ENCODE measurements around the gene TOR4A.

Gene TOR4A

DNA sequence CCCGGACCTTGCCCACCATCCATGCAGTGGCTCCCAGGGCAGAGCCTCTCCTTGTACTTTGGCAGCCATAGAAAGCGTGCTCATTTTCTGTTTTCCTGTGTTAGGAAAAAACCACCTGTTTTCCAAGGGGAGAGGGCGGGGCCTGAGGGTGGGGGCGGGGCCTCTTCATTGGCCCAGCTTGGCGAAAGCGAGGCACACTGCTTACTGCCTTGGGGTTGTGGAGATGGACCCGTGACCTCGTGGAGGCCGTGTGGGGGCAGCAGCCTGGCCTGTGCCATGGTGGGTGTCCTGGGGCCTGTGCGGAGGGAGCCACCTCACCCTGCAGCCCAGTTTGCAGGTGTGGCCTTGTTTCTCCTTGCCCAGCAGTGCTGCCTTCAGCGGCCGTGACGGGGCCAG lies 4.4 kb upstream of the TOR4A start:
- no peak for DNase-seq

DNA sequence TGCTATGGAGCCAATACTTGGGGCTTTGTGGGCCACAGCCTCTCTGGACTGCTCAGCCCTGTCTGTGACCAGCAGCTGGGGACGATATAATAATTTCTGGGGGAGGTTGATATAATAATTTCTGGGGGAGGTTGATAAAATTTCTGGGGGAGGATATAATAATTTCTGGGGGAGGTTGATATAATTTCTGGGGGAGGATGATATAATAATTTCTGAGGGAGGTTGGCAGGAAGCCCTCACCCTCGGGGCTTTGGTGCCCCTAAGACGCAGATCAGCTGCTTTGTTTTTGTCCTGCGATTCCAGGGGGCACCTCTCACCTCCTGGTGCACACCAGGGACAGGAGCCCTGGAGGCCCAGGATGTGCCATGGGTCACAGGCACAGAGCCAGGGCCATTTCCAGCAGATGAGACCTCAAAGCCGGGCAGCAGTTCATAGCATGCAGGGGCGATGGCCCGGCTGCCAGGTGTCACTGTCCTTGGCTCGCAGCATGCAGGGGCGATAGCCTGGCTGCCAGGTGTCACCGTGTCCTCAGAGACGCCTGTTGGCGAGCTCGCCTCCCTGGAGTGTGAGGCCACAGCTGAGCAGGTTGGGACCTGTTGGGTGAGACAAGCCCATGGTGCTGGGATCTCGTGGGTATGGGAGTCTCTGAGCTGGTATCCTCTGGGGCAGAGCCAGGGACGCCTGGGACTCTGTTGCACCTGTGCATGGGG lies 3.8 kb upstream of the TOR4A start:
- no peak for DNase-seq

DNA sequence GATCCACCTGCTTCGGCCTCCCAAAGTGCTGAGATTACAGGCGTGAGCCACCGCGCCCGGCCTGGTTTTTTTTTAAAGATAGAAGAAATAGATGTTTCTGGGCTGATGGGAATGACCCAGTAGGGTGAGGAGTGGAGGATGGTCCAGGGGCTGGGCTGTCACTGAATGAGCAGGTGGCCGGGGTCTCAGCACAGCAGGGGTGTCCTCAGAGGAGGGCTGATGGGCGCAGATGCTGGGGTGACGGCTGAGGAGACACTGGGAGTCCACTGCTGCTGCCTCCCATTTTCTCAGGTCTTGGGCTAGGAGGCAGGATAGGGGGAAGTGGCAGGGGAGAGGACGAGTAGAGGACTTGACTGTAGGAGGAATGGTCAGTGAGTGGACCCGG lies 2.3 kb upstream of the TOR4A start:
- no peak for DNase-seq

DNA sequence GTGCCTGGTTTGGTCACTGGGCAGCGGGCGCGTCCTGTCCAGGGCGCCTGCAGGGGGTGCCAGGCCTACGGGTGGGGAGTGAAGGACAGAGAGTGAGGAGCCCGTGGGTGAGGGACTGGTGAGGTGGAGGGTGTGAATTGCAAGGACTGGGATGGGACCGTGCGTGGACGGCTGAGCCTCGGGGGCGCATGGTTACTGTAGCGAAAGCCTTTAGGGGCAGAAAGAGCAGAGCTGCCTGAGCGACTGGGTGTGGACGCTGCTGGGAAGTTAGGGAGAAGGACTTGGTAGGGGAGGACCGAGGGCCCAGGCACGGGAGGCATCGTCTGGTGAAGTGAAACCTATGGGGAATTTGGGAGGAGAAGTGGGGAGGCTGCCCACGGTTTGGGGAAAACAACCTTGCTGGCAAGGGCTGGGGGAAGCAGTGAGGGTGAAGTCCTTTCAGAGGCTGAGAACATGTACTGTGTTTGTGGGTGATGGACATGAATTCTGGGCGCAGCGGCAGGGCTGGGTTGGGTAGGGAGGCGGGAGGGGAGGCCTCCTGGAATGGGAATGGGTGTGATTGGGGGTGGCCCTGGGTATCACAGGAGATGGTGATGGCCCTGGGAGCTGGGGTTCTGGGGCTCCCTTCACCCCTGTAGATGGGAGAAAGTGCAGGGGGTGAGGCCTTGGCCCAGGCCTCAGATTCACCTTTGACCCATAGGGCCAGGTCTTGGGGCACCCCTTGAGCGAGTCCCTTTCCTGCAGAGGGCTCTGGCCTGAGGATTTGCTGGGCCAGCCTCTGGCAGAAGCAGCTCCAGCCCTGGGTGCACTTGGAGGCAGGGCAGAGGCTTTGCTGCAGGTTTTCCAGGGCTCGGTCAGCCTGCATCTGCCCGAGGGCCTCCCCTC lies 1.7 kb upstream of the TOR4A start:
- DNase-seq = peak; percentile 69 to 81 (median 78)

DNA sequence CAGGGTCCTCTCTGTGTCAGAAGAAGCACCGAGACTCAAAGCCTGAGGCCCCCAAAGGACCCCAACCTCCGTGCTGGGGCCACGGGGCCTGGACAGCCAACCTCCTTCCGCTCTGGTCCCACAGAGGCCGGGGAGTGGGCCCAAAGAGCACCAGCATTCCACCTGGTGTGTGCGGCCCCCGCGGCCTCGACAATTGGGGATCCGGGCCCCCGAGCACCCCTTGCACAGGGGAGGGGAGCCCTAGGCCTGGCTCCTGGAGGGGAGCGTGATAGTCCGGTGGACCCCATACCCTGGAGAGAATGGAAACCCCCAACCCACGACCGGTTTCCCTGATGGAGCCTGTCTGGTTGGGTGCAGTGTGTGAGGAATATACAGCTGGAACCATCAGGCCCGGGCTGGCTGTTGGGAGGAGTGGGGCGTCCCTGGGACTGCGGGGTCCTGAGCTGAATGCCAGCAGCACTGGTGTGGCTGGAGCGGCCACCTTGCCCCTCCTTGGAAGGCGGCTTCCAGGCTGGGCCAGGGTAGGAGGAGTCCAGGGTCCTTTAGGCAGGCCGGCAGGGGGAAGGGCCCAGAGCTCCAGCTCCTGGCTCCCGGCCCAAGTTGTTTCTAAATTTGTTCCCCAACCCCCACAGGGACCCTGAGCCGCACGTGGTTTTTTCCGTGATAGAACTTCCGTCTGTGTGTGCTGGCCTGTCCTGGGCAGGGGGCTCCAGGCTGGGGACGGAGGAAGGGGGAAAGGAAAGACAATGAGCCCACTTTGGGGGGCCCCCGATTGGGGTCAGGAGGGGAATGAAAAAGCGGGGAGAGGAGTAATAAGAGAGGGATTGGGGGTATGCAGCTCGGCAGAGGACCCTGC lies 825 bp upstream of the TOR4A start:
- DNase-seq = peak in 2 of 3 donors; percentile 20 to 22

DNA sequence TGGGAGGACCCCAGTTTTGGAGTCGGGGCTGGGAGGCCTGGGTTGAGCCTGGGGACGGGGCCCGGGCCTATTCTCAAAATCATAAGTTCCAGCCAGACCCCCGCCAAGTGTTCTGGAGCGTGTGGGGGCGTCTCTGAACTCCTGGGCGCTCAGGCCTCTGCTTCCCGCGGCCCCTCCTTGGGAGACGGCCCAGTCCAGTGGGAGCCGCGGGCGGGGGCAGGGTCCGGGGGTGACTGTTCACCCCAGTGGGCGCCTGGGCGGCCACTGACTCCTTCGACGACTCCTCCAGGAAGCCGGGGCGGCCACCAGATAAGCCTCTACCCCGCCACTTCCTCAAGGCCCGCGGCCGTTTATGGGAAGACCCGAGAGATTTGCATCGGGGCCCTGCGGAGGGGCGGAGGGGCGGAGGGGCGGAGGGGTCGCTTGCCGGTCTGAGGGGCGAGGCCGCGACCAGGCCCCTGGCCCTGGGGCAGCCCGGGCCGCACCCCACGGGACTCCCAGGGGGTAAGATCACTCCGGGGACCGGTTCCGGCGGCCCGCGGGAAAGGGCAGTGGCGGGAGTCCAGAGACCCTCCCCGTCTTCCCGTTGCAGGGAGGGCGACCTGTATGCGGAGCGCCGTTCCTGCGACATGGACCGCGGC lies 655 bp downstream of the TOR4A start:
- DNase-seq = peak; percentile 66 to 77 (median 68)

DNA sequence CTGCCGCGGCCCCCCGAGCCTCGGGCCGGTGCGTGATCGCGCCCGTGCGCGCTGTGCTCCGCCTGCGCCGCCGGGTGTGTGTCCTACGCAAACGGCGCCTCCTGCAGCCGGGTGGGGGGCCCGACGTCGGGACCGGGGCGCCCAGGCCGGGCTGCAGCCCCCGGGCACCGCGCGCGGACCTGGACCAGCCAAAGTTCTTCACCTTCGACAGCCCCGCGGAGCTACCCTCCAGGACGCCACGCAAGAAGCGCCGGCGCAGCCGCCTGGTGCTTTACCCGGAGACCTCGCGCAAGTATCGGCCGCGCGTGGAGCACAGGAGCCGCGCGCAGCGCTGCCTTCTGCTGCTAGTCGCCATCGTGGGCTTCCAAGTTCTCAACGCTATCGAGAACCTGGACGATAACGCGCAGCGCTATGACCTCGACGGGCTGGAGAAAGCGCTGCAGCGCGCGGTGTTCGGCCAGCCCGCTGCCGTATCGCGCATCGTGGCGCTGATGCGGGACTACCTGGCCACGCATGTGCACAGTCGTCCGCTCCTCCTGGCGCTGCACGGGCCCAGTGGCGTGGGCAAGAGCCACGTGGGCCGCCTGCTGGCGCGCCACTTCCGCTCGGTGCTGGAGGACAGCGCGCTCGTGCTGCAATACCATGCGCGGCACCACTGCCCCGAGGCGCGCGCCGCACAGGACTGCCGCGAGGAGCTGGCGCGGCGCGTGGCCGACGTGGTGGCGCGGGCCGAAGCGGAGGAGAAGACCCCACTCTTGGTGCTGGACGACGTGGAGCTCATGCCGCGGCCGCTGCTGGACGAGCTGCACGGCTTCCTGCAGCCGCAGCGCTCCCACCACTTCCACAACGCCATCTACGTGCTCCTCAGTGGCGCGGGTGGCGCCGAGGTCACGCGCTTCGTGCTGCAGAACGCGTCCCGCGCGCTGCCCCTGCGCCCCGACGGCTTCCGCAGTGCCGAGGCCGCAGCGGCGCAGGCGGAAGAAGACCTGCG lies 1.5 kb downstream of the TOR4A start:
- no peak for DNase-seq

DNA sequence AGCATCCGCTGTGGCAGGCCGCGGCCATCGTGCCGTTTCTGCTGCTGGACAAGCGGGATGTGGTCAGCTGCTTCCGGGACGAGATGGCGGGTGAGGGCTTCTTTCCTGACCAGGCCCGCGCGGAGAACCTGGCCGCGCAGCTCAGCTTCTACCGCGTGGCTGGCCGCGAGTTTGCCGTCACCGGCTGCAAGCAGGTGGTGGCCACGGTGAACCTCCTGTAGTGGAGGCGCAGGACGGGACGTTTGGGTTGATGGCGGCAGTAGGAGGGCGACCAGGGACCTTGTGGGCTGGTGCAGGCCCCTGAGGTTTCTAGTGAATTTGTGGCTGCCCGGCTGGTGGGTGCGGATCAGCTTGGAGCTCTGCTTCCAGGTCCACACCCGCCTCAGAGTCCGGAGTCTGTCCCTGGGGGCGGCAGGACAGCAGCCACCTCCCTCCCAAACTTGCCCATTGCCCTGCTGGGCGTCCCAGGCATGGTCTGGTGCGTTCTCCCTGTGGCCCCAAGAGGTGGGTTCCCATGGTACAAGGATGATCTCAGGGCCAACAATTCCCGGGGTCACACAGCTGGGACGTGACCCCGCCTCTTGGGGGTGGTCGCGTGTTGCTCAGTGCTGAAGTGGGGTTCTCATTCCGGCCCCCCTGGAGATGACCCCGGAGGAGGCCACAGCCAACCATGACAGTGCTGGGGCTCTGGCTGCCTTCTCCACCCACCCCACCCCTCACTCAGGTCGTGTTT lies 2.4 kb downstream of the TOR4A start:
- DNase-seq = no peak

DNA sequence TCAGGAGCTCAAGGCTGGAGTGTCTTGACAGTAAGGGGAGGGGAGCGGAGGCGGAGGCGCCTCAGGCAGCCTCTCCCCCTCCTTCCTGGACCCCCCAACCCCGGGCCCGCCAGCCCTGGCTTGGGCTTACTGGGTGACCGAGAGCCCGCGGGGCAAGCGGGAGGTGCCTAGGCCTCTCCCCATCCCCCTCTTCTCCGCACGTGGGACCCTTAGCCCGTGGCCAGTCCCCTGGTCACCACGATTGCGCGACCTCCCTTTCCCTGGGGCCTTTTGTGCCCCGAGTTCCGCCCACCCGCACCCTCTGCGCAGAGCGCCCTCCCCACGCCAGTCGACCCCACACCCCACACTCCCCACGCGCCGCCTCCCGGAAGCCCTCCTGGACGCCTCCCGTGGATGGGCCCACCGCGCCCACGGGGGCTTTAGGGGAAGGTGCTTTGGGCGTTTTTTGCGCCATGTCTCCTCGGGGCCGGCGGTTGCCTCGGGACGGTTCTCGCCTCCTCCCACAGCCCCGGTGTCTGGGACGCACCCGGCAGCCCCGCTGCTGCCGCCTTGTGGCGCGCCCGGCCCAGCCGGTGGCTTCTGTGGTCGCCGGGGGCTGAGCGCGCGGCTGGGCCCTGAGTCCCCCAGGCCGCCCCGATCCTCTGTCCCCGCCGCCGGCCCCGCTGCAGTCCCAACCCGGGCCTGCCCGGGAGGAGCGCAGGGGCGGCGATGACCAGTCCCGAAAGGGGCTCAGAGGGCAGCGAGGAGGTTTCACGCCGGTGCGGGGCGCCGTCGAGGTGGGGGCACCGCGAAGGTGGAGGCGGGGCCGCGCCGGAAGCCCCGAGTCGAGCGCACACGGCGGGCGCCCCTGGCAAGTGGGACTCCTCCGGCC lies 3.2 kb downstream of the TOR4A start:
- peak; percentile 27 to 57 (median 46) for DNase-seq

DNA sequence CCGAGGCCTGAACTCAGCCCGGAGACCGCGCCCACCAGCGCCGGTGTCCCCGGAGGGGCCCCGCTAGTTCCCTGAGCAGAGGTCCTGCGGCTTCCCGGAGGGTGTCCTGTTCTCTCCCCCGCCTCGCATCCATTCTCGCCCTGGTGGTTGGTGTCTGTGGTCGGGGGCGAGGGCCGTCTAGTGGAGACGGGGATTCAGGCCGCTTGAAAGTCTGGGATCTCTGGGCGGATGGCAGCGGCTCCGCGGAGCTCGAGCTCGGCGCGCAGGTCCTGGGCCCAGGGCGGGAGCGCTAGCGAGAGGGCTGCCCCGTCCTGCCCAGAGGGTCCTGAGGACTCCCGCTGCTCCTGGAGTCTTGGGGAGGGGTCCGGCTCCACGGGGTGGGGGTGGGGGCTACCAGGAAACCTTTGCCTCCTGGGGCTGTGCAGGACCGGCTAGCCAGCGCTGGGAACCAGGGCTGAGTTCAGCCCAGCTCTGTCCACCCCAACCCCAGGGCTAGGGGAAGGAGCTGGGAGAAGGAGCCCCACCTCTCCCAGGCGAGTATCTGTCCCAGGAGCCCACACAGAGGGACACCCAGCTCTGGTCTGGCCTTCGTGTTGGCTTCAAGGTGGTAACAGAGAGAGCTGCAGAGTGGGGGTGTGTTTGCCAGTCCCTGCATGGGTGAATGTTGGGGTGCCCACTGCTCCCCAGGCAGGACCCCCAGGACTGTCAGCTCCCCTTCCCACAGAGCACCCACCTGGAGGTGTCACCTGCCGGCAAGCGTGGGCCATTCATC lies 4.0 kb downstream of the TOR4A start:
- DNase-seq = no peak

DNA sequence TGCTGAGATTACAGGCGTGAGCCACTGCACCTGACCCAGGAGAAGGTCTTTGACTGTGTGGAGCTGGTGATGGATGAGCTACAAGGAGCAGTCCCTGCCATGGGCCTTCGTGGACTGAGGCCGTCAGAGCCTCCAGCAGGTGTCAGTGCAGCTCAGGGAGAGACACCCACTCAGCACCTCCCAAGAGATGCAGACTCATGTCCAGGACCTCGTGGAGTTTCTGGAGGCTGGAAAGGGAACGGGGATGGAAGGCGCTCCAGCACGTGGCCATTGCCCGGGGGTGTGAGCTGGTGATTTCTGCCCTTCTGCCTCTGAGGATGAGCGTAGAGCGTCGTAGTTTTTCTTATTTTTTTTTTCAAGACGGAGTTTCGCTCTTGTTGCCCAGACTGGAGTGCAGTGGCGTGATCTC lies 9.5 kb downstream of the TOR4A start:
- peak; percentile 43 to 59 (median 45) for DNase-seq

DNA sequence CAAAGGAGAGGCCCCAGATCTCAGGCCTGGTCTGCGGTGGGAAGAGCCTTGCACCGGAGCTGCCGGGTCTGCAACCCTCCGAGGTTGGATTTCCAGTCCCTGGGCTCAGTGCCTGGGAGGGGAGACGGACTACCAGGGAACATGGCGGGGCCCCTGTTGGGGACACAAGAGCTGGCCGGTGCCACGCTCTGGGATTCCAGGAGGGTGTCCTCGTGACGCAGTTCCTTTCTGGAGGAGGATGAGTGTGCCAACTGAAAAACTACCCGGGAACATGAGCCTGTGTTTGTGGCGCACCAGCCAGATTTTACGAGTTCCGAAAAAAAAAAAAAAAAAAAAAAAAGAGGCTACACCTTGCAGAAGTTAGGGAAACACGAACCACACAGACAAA lies 15.6 kb downstream of the TOR4A start:
- DNase-seq = no peak

DNA sequence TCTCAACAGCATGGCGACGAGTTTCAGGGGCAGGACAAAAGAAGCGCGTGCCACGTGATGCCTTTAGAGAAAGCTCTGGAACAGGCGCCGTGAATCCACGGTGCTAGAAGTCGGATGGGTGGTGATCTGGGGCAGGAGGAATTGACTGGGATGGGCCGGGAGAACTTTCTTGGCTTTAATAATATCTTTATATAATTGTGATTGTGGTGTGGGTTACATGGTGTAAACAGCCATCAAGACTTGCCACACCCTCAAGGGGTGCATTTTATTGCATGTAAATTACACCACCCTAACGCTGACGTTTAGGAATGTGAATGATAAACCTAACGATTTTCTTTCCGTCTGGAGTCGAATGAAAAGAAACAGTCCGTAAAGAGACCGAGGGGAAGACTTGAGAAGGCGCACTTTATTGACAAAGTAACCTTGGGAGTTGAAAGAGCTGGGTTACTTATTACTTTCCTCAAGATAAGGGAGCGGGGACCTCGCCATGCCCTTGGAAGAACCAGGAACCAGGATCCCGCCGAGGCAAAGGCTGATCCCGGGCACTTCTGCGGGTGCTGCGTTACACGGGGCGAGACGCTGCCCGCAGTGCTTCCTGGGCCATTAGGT lies 16.1 kb downstream of the TOR4A start:
- no peak for DNase-seq

DNA sequence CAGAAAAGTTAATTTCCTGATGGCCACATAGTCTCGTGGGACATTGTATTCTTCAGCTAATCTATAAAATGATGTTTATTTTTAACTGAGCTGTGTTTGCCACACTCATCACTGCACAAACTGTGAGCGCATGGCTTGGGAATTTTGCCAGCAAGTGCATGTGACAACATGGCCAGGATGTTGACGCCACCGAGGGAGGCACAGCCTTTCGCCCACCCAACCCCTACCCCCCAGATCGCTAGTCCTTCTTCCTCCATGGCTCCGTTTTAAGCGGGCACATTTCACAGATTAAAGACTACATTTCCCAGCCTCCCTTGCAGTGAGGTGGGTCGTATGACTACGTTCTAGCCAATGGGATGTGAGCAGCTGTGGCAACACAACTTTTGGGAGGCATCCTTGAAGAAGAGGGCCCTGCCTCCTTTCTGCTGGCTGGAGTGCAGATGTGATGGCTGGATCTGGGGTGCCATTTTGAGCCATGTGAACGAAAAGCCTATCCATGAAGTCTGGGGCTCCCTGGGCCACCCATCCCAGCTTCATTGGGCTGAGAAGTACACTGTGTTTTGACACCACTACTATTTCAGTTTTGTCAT lies 16.7 kb downstream of the TOR4A start:
- peak; percentile 46 to 50 (median 46) for DNase-seq

DNA sequence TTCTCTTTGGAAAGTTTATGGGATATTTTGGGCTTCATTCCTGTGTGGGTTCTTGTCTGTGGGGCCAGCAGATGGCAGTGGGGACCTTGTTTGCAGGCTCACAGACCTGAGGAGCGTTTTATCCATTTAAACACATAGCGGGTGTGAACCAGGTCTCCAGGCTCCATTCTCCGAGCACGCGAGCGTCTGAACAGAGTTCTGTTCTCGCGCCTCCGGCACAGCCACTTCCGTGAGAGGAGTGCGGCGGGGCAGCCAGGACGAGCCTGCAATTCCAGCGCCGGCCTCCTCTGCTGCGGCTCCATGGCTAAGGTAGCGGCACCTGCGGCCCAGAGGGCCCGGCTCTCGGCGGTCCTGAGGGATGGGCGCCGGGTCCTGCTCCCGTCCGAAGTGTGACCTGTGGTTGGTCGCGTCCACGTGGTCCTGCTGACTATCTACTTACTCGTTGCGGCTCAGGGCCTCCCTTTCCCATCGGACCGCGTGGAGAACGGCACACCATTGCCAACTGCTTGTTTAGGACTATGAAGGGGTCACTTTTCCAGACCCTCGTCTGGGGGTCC lies 17.2 kb downstream of the TOR4A start:
- DNase-seq = peak; percentile 33 to 50 (median 47)

DNA sequence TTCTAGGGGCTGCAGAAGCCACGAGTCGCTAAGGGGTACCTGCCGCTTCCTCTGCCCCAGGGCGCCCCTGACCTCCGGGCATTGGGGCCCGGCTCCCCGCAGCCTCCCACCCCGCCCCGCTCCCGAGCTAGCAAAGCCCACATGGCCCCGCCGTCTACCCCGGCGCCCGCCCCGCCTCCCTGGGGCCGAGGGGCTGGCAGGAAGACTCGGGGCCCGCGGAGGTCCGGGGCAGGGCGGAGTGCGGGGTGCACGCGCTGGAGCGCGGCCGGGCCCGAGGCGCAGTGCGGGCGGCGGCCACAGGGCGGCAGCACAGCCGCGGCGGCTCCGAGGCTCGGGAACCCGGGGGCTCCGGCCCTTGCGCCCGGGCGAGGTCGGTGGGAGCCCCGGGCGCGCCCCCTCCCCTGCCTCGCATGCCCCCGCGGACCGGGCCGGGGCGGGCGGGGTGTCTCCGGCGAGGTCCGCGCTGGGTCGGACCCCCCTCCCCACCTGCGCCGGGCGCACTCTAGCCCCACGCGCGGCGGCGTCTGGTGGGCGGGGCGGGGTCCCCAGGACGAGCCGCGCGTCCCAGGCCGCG lies 17.8 kb downstream of the TOR4A start:
- peak; percentile 39 to 77 (median 63) for DNase-seq

Data from suppressor macrophage treated with lipopolysaccharide for 1 hour (primary cell).